Endothelial cell of umbilical vein (primary cell): Measurements from ENCODE around the gene BCAP31. TPM values are rescaled to one million over a fixed set of nuclear protein-coding genes. Genes with fewer than 3 reads are reported as not detected.

Source experiments
- BruUV-seq: library from RNA; stranded (reverse); fragments of 400-500 nt; replicated peaks from 2 replicates; lab custom pipeline; 2021; lab: Mats Ljungman, UMichigan
- CTCF ChIA-PET: fragments of 300-600, 350-600 bp; sonication (Branson Sonifier 250); formaldehyde crosslinking; loops from one replicate; lab custom pipeline; 2021; ENCODE audit warnings: antibody characterized with exemption, inconsistent platforms; lab: Charles Lee
- POLR2A ChIA-PET: fragments of 300-600, 350-600 bp; sonication (Branson Sonifier 250); formaldehyde crosslinking; loops from one replicate; lab custom pipeline; 2021; ENCODE audit warnings: antibody characterized with exemption, inconsistent platforms; lab: Charles Lee
- DNase-seq: peaks from one replicate; pipeline ENCODE4 v3.0.0-alpha.2; 2011; ENCODE audit warnings: low read depth, low spot score
- FAIRE-seq: peaks from 2 replicates; lab custom pipeline; 2011; peaks lifted over from hg19 to GRCh38; lab: Jason Lieb, UNC
- H2AFZ ChIP-seq: 2 replicates; pipeline ENCODE4 v1.6.0; 2012; ENCODE audit warnings: low read depth, low read length, control low read depth, inconsistent platforms
- H3K27ac ChIP-seq: 2 replicates; pipeline ENCODE4 v1.5.1; 2011; ENCODE audit warnings: low read depth, mild to moderate bottlenecking, control low read depth, low read length, moderate library complexity; ENCODE audit not compliant: insufficient read depth
- H3K27me3 ChIP-seq, 2 experiments: 2 replicates each; pipeline versions ENCODE4 v1.6.0 to v1.6.1; 2011; ENCODE audit warnings: low read length in 2 of 2, mixed read lengths in 1 of 2; ENCODE audit not compliant: control insufficient read depth in 2 of 2, insufficient read depth in 2 of 2
- H3K36me3 ChIP-seq, 2 experiments: 2 replicates in 1 of 2; 3 replicates in 1 of 2; pipeline ENCODE4 v1.5.1; 2011; ENCODE audit warnings: low read length in 2 of 2, mild to moderate bottlenecking in 1 of 2, moderate library complexity in 1 of 2; ENCODE audit not compliant: control insufficient read depth in 2 of 2, insufficient read depth in 2 of 2; ENCODE audit errors: extremely low read depth in 1 of 2
- H3K4me1 ChIP-seq: 3 replicates; pipeline ENCODE4 v1.5.1; 2011; ENCODE audit warnings: mild to moderate bottlenecking, low read length; ENCODE audit not compliant: control insufficient read depth, insufficient read depth; ENCODE audit errors: extremely low read depth
- H3K4me2 ChIP-seq: 2 replicates; pipeline ENCODE4 v1.6.1; 2011; ENCODE audit warnings: low read length, control low read depth, mixed read lengths; ENCODE audit not compliant: insufficient read depth
- H3K4me3 ChIP-seq, 3 experiments: fragments of 200-600 bp in 1 of 3; sonication (generic), shearing (Covaris generic) in 1 of 3; replicated peaks in 1 of 3; 2 replicates each; pipeline ENCODE4 v1.5.1; 2011 to 2016; ENCODE audit warnings: control low read depth in 3 of 3, low read length in 3 of 3, mild to moderate bottlenecking in 2 of 3, inconsistent platforms in 1 of 3, low read depth in 1 of 3, moderate library complexity in 1 of 3; ENCODE audit not compliant: insufficient read depth in 1 of 3
- H3K79me2 ChIP-seq: 2 replicates; pipeline ENCODE4 v1.6.0; 2012; ENCODE audit warnings: low read length, inconsistent platforms; ENCODE audit not compliant: control insufficient read depth, insufficient read depth
- H3K9ac ChIP-seq: replicated peaks from 2 replicates; pipeline ENCODE3; 2011; ENCODE audit warnings: low read length, control low read depth; ENCODE audit not compliant: insufficient read depth; ENCODE audit errors: extremely low read depth
- H3K9me1 ChIP-seq: replicated peaks from 3 replicates; pipeline ENCODE4 v1.6.0; 2011; ENCODE audit warnings: mild to moderate bottlenecking, low read length; ENCODE audit not compliant: control insufficient read depth, insufficient read depth; ENCODE audit errors: extremely low read depth
- H3K9me3 ChIP-seq: replicated peaks from 2 replicates; pipeline ENCODE4 v1.5.1; 2012; ENCODE audit warnings: low read length, inconsistent platforms; ENCODE audit not compliant: control insufficient read depth, insufficient read depth
- H4K20me1 ChIP-seq: replicated peaks from 2 replicates; pipeline ENCODE3; 2011; ENCODE audit warnings: mild to moderate bottlenecking, low read length; ENCODE audit not compliant: control insufficient read depth, insufficient read depth; ENCODE audit errors: extremely low read depth
- MAX ChIP-seq: IDR thresholded peaks from 2 replicates; pipeline ENCODE4 v1.6.1; 2011; ENCODE audit not compliant: insufficient read depth, insufficient read length
- dilution Hi-C: fragments of 300-500 bp; cut with MboI; formaldehyde crosslinking; loops from one replicate; pipeline ENCODE4 v1.15.0; 2019; ENCODE audit warnings: low sequenced_read_pairs; ENCODE audit not compliant: extremely low pct_ligation_motif_present
- intact Hi-C: fragments of 100-400 bp; cut with micrococcal nuclease; formaldehyde crosslinking; loops from one replicate; pipeline ENCODE4 v1.10.0; 2022
- polyA plus RNA-seq, 4 experiments: library from polyadenylated mRNA; depleted of rRNA in 3 of 4; stranded (reverse) in 3 of 4; unstranded in 1 of 4; fragments of >200 nt; gene quantifications; 2 replicates each; pipeline versions ENCODE4 v1.2.1 to v1.2.3, GENCODE V29; 2011 to 2012; ENCODE audit warnings: missing spikeins in 1 of 4
- total RNA-seq: library from RNA; stranded (reverse); gene quantifications from 2 replicates; pipeline ENCODE4 v1.2.3, GENCODE V29; 2021

Gene BCAP31
- total and polyA plus RNA-seq, 2 donors (not counting 3 experiments of a cell fraction or from before 2014, with no cell fraction given), result 169 to 203 TPM

DNA sequence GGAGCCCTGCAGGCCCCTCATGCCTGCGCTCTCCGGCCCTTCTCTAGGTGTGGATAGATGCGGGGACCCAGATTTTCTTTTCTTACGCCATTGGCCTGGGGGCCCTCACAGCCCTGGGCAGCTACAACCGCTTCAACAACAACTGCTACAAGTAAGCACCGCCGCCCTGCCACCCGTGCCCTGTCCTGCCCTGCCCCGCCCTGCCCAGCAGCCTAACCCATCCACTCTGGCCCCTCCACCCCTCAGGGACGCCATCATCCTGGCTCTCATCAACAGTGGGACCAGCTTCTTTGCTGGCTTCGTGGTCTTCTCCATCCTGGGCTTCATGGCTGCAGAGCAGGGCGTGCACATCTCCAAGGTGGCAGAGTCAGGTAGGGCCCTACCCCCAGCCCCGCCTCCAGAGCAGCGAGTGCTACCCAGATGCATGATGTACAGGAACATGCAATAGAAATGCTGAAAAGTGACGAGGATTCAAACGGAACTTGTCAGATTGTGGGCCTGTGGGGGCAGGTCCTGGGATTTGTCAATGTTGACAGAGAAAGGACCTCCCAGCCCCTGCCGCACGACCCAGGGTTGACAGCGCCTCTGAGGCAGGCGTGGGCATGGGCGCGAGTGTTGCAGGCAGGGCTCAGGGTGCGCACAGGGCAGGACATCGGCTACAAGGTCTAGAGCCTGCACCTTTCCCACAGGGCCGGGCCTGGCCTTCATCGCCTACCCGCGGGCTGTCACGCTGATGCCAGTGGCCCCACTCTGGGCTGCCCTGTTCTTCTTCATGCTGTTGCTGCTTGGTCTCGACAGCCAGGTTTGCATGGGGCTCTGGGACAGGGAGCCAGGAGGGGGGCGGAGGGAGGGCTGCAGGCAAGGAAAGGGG lies 30.7 kb downstream of the BCAP31 start:
- no peak for FAIRE-seq
- no peak overlapping the region for H2AFZ ChIP-seq
- peaks cover 4% of the 10 kb centered on the region for H3K4me1 ChIP-seq
- intact Hi-C loops, result no loop called here
- DNase-seq, result no peak
- dilution Hi-C loops, result no loop called here
- no peak overlapping the region for H3K4me2 ChIP-seq
- no peaks in the 10 kb centered on the region for H3K9me1 ChIP-seq
- BruUV-seq, result no TSS peak
- H3K27ac ChIP-seq, result no peak overlapping the region
- H3K9me3 ChIP-seq, result no peaks in the 10 kb centered on the region
- H3K9ac ChIP-seq, result no peak overlapping the region
- ChIA-PET CTCF (no interaction called here), POLR2A (no interaction called here)
- TF ChIP-seq MAX, result no peak
- peaks cover 0 to 3% of the 10 kb centered on the region in 2 experiments for H3K36me3 ChIP-seq
- H3K27me3 ChIP-seq, result no peaks in the 10 kb centered on the region
- H3K4me3 ChIP-seq, result no peak overlapping the region
- no peaks in the 10 kb centered on the region for H4K20me1 ChIP-seq
- no peaks in the 10 kb centered on the region for H3K79me2 ChIP-seq

DNA sequence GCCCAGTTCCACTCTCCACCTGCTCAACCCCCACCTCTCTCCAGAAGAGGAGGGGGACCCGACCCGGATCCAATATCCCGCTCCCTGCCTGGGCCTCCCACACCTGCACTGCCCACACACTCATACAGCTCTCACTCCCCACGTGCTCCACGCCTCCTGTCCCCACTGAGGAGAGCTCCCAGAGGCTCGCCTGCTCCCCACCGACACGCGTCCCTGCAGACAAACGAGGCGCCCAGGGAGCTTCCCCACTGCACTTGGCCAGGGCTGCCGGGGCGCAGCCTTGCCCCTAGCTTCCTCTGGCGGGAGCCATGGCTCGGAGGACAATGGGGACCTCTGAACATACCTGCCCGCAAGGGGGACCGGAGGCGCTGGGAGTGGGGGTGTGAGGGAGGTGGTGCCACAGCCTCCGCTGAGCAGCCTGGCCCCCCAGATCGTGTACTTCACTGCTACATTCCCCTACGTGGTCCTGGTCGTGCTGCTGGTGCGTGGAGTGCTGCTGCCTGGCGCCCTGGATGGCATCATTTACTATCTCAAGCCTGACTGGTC lies 31.5 kb downstream of the BCAP31 start:
- H3K9me1 ChIP-seq, result no peaks in the 10 kb centered on the region
- dilution Hi-C loops (no loop called here), intact Hi-C loops (no loop called here)
- DNase-seq, result no peak
- no peak overlapping the region for H3K4me3 ChIP-seq
- H3K9ac ChIP-seq, result no peak overlapping the region
- H3K27ac ChIP-seq, result no peak overlapping the region
- H3K79me2 ChIP-seq, result no peaks in the 10 kb centered on the region
- BruUV-seq, result no TSS peak
- peaks cover 4% of the 10 kb centered on the region for H3K4me1 ChIP-seq
- no peaks in the 10 kb centered on the region for H4K20me1 ChIP-seq
- H3K4me2 ChIP-seq, result no peak overlapping the region
- no peak for TF ChIP-seq MAX
- no peak overlapping the region for H2AFZ ChIP-seq
- CTCF ChIA-PET, result no interaction called here
- POLR2A ChIA-PET, result no interaction called here
- no peak for FAIRE-seq
- peaks cover 0 to 3% of the 10 kb centered on the region in 2 experiments for H3K36me3 ChIP-seq
- H3K9me3 ChIP-seq, result no peaks in the 10 kb centered on the region
- no peaks in the 10 kb centered on the region for H3K27me3 ChIP-seq
